ENCODE data around the gene ROBO2. TPM values are rescaled to one million over a fixed set of nuclear protein-coding genes. Genes with fewer than 3 reads are reported as not detected.

ROBO2 gene
- total and polyA plus RNA-seq, 2 experiments from 2014 or later, result 1.2 to 14.3 TPM

DNA sequence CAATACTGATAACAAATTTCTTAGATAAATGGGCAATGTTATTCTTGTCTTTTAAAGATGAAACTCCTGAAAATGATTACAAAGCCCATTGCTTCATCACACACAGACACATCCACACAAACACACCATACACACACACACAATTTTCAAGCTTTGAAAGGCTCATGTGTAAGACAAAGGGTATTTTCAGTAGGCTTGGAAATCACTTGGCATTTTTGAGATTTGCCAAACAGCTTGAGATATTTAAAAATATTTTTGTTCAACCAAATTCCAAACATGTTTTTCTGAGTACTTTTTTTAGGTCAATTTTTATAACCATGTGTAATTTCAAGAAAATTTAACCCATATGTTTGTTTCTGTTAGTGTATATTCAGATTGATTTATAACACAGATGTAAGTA, 283.7 kb downstream of the ROBO2 start:
- H3K9me3 ChIP-seq (ENCODE audit: low read depth), result no peaks in the 10 kb centered on the region
- DNase-seq (ENCODE audit: low spot score), result no peak
- H3K9me2 ChIP-seq (replicated peaks; ENCODE audit: insufficient read depth), result no peaks in the 10 kb centered on the region
- H3K4me3 ChIP-seq, result no peak overlapping the region
- no peak overlapping the region for H2AFZ ChIP-seq
- H3K4me2 ChIP-seq, result no peak overlapping the region
- H3K79me2 ChIP-seq, result no peaks in the 10 kb centered on the region
- no peaks in the 10 kb centered on the region for H3K36me3 ChIP-seq (replicated peaks; ENCODE audit: insufficient read depth, low read depth)
- TF ChIP-seq, protein P1, sequence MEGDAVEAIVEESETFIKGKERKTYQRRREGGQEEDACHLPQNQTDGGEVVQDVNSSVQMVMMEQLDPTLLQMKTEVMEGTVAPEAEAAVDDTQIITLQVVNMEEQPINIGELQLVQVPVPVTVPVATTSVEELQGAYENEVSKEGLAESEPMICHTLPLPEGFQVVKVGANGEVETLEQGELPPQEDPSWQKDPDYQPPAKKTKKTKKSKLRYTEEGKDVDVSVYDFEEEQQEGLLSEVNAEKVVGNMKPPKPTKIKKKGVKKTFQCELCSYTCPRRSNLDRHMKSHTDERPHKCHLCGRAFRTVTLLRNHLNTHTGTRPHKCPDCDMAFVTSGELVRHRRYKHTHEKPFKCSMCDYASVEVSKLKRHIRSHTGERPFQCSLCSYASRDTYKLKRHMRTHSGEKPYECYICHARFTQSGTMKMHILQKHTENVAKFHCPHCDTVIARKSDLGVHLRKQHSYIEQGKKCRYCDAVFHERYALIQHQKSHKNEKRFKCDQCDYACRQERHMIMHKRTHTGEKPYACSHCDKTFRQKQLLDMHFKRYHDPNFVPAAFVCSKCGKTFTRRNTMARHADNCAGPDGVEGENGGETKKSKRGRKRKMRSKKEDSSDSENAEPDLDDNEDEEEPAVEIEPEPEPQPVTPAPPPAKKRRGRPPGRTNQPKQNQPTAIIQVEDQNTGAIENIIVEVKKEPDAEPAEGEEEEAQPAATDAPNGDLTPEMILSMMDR (IDR thresholded peaks at IDR 0.05; ENCODE audit: poor library complexity), result no peak
- TF ChIP-seq EZH2phosphoT487 (IDR thresholded peaks at IDR 0.05; ENCODE audit: low read depth, severe bottlenecking, unreplicated experiment), result no peak
- no peak for TF ChIP-seq EZH2 (IDR thresholded peaks at IDR 0.05; ENCODE audit: borderline replicate concordance)
- H4K20me1 ChIP-seq (ENCODE audit: insufficient read depth, poor library complexity, severe bottlenecking), result no peaks in the 10 kb centered on the region
- no peak overlapping the region for H3K27ac ChIP-seq
- H3K4me1 ChIP-seq (ENCODE audit: insufficient read depth), result no peaks in the 10 kb centered on the region
- no peaks in the 10 kb centered on the region for H3K27me3 ChIP-seq

DNA sequence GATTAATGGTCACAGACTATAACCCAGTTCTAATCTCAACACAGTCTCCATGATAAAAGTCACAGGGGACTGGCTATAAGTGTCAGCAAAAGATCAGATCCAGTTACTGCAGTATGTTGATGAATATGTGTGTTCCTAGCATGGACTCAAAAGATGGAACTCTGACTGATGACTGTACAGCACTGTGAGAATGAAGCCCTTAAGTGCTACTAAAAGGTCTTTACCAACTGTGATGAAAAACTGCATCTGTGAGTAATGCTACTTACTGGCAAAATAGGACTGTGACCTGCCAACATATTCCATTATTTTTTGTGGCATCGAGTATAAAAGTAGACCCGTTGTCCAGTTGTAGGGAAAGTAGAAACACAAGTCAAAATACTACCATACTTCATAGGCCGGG, 284.2 kb downstream of the ROBO2 start:
- TF ChIP-seq EZH2 (IDR thresholded peaks at IDR 0.05; ENCODE audit: borderline replicate concordance) (no peak), EZH2phosphoT487 (IDR thresholded peaks at IDR 0.05; ENCODE audit: low read depth, severe bottlenecking, unreplicated experiment) (no peak)
- TF ChIP-seq, protein P1 (IDR thresholded peaks at IDR 0.05; ENCODE audit: poor library complexity), result no peak
- 98% methylated on average over 3 of the region's 3 CpGs for WGBS (ENCODE audit: low lambda C conversion rate, missing lambda C conversion rate)
- Histone ChIP-seq H3K79me2 (no peaks in the 10 kb centered on the region), H2AFZ (no peak overlapping the region), H3K4me2 (no peak overlapping the region), H3K27me3 (no peaks in the 10 kb centered on the region), H3K27ac (no peak overlapping the region), H3K4me1 (ENCODE audit: insufficient read depth) (no peaks in the 10 kb centered on the region), H4K20me1 (ENCODE audit: insufficient read depth, poor library complexity, severe bottlenecking) (no peaks in the 10 kb centered on the region), H3K36me3 (replicated peaks; ENCODE audit: insufficient read depth, low read depth) (no peaks in the 10 kb centered on the region), H3K9me3 (ENCODE audit: low read depth) (no peaks in the 10 kb centered on the region), H3K4me3 (no peak overlapping the region), H3K9me2 (replicated peaks; ENCODE audit: insufficient read depth) (no peaks in the 10 kb centered on the region)
- no peak for DNase-seq (ENCODE audit: low spot score)

DNA sequence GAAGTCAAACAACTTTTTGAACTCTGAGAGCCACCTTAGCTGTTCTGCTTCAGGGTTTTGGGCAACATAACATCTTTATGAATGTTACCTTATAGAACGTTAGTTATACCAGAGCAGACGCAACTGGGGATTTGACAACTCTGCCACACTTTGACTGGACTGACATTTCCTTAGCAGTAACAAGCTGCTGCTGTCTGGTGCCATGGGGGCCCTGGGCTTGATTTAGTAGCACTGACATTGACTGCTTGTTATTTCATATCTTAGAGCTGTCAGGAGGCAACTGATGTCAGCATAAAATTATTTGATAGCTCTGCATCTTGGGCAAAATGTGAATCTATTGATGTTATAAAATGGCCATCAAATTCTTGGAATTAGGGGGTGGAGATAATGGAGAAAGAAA, 285.4 kb downstream of the ROBO2 start:
- WGBS (ENCODE audit: low lambda C conversion rate, missing lambda C conversion rate), result 92% methylated on average over 2 of the region's 2 CpGs
- Histone ChIP-seq H3K36me3 (replicated peaks; ENCODE audit: insufficient read depth, low read depth) (no peaks in the 10 kb centered on the region), H4K20me1 (ENCODE audit: insufficient read depth, poor library complexity, severe bottlenecking) (no peaks in the 10 kb centered on the region), H3K4me3 (no peak overlapping the region), H3K27ac (no peak overlapping the region), H3K79me2 (no peaks in the 10 kb centered on the region), H3K27me3 (no peaks in the 10 kb centered on the region), H3K9me2 (replicated peaks; ENCODE audit: insufficient read depth) (no peaks in the 10 kb centered on the region), H3K4me2 (no peak overlapping the region), H2AFZ (no peak overlapping the region), H3K4me1 (ENCODE audit: insufficient read depth) (no peaks in the 10 kb centered on the region), H3K9me3 (ENCODE audit: low read depth) (no peaks in the 10 kb centered on the region)
- DNase-seq (ENCODE audit: low spot score), result no peak
- TF ChIP-seq, protein P1 (IDR thresholded peaks at IDR 0.05; ENCODE audit: poor library complexity), result no peak
- TF ChIP-seq EZH2phosphoT487 (IDR thresholded peaks at IDR 0.05; ENCODE audit: low read depth, severe bottlenecking, unreplicated experiment) (no peak), EZH2 (IDR thresholded peaks at IDR 0.05; ENCODE audit: borderline replicate concordance) (no peak)

DNA sequence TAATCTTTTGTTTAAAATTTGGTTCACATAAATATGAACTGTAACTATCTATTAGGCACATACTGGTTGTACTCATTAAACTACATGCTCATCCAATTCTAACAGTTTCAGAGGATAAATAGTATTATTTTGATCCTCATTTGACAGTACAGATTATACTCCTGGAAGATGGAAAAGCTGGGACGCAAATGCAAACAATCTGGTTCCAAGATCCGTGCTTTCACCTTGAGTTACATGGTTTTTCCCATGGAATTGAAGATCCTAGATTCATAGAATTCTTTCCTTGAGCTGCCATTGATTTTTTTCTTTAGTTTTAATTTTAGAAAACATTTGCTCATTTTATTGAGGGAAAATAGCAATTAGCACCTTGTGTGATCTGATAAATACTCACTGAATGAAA, 285.8 kb downstream of the ROBO2 start:
- Histone ChIP-seq H3K9me2 (replicated peaks; ENCODE audit: insufficient read depth) (no peaks in the 10 kb centered on the region), H3K4me1 (ENCODE audit: insufficient read depth) (no peaks in the 10 kb centered on the region), H3K4me3 (no peak overlapping the region), H3K4me2 (no peak overlapping the region), H3K9me3 (ENCODE audit: low read depth) (no peaks in the 10 kb centered on the region), H3K79me2 (no peaks in the 10 kb centered on the region), H3K27ac (no peak overlapping the region), H2AFZ (no peak overlapping the region), H3K27me3 (no peaks in the 10 kb centered on the region), H4K20me1 (ENCODE audit: insufficient read depth, poor library complexity, severe bottlenecking) (no peaks in the 10 kb centered on the region), H3K36me3 (replicated peaks; ENCODE audit: insufficient read depth, low read depth) (no peaks in the 10 kb centered on the region)
- no peak for DNase-seq (ENCODE audit: low spot score)
- WGBS (ENCODE audit: low lambda C conversion rate, missing lambda C conversion rate), result 97% methylated on average over 2 of the region's 2 CpGs
- TF ChIP-seq EZH2phosphoT487 (IDR thresholded peaks at IDR 0.05; ENCODE audit: low read depth, severe bottlenecking, unreplicated experiment) (no peak), EZH2 (IDR thresholded peaks at IDR 0.05; ENCODE audit: borderline replicate concordance) (no peak)
- TF ChIP-seq, protein P1 (IDR thresholded peaks at IDR 0.05; ENCODE audit: poor library complexity), result no peak

Data from hepatocyte (in vitro differentiated cells).